Cerebellar cortex (tissue), 1 donor: ENCODE measurements around the gene NLN.

Experiments used
- DNase-seq: peaks from one replicate; pipeline ENCODE4 v3.0.0-alpha.2; 2015; ENCODE audit warnings: low spot score

NLN gene

DNA sequence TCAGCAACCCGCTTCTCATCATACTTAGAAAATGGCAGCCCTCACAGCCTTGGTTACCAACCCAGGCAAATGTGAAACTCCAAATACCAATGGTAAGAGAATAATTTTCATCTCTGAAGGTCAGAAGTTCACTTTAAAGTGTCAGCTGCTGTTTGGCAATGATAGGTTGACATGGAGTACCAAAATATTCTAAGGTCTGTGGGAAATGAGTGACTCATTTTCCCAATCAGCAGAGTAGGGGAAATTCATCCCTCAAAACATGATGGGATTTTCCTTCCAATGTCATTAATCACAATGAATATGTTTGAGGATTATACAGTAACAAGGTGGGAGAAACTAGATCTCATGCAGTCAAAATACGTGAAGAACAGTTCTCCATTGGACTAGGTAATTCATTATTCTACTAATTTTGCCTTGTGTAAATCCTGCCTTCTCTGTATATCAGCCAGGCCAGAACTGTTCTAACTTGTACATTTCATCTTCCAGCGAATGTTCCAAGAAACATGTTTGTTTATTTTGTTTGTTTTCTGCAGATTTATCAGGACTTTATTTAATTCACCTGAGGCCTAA lies 151.3 kb downstream of the NLN start:
- no peak for DNase-seq

DNA sequence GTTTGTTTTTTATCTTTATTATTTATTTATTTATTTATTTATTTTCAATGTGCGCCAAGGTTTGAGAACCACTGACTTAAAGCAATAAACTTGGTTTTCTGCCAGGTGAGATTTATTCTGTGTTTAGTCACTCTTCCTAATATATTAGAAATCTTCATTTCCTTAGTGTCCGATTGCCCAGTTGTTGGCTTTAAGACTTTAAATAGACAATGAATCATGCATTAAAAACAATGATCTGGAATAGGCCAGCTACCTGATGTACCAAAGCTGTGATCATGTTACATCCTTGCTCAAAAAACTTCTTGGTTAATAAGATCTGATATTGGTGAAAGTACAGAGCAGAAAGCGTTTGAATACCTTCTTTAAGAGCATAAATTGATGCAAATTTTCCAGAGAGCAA lies 152.2 kb downstream of the NLN start:
- DNase-seq: no peak

DNA sequence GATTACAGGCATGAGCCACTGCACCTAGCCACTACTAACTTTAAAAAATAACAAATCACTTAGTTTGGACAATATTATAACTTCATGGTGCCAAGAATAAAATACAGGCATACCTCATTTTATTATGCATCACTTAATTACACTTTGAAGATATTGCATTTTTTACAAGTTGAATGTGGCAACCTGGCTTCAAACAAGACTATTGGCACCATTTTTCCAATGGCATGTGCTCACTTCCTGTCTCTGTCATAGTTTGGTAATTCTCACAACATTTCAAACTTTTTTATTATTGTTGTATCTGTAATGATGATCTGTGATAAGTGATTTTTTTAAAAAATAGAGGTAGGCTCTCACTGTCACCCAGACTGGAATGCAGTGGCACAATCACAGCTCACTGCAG lies 154.5 kb downstream of the NLN start:
- no peak for DNase-seq

DNA sequence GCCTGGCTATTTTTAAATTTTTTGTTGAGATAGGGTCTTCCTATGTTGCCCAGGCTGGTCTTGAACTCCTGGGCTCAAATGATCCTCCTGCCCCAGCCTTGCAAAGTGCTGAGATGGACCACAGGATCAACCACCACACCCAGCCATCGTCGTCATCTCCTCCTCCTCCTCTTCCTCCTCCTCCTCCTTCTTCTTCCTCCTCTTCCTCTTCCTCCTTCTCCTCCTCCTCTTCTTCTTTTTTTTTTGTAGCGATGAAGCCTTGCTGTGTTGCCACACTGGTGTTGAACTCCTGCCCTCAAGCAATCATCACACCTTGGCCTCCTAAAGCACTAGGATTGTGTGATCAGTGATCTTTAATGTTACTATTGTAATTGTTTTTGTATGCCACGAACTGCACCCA lies 155.0 kb downstream of the NLN start:
- no peak for DNase-seq
